ENCODE results near the gene SIPA1L3.
A peak's percentile ranks its signal among the peaks of the same experiment; 100 is the strongest.

The SIPA1L3 gene

DNA sequence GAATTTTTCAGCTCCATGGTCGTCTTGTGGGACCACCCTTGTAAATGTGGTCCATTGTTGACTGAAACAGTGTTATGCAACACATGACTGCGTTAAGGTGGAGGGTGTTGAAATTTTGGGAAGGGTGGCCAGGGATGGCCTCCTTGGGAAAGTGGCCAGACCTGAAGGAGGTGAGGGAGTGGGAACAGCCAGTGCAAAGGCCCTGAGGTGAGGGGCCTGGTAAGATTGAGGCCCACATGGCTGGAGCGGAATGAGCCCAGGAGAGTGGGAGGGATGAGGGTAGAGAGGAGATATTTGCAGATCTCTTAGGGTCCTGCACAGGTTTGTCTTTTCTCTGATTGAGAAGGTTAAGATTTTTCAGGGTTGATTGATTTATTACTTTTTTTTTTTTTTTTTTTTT, 18.2 kb downstream of the SIPA1L3 start:
- H3K4me2 ChIP-seq (ENCODE audit: low read length) = no peak overlapping the region
- H3K9me3 ChIP-seq (ENCODE audit: low read length) = no peaks in the 10 kb centered on the region
- H3K4me1 ChIP-seq (ENCODE audit: insufficient read depth, low read length, severe bottlenecking) = peaks cover 96% of the 10 kb centered on the region
- H3K79me2 ChIP-seq (ENCODE audit: insufficient read depth, low read length) = 0 out of 2 replicates have a peak, but pooled peaks cover 4% of the 10 kb centered on the region
- no peak overlapping the region for H3K4me3 ChIP-seq (ENCODE audit: low read depth, low read length, poor library complexity, severe bottlenecking)
- no peaks in the 10 kb centered on the region for H3K27me3 ChIP-seq (ENCODE audit: insufficient read depth, low read length)
- H4K20me1 ChIP-seq (ENCODE audit: insufficient read depth, low read length) = no peaks in the 10 kb centered on the region
- H3K36me3 ChIP-seq (ENCODE audit: insufficient read depth, low read length) = peaks cover 10% of the 10 kb centered on the region
- no peak overlapping the region for H2AFZ ChIP-seq (ENCODE audit: low read length)
- peak overlapping the region; percentile 100 for H3K27ac ChIP-seq (ENCODE audit: low read depth, low read length, poor library complexity, severe bottlenecking)
- no peak for TF ChIP-seq EZH2 (IDR thresholded peaks at IDR 0.05; ENCODE audit: borderline replicate concordance, low read length)
- TF ChIP-seq, protein P1, sequence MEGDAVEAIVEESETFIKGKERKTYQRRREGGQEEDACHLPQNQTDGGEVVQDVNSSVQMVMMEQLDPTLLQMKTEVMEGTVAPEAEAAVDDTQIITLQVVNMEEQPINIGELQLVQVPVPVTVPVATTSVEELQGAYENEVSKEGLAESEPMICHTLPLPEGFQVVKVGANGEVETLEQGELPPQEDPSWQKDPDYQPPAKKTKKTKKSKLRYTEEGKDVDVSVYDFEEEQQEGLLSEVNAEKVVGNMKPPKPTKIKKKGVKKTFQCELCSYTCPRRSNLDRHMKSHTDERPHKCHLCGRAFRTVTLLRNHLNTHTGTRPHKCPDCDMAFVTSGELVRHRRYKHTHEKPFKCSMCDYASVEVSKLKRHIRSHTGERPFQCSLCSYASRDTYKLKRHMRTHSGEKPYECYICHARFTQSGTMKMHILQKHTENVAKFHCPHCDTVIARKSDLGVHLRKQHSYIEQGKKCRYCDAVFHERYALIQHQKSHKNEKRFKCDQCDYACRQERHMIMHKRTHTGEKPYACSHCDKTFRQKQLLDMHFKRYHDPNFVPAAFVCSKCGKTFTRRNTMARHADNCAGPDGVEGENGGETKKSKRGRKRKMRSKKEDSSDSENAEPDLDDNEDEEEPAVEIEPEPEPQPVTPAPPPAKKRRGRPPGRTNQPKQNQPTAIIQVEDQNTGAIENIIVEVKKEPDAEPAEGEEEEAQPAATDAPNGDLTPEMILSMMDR (IDR thresholded peaks at IDR 0.05; ENCODE audit: low read length) = no peak
- H3F3A ChIP-seq (ENCODE audit: insufficient read depth, low read length) = no peaks in the 10 kb centered on the region
- no peak overlapping the region for H3K9ac ChIP-seq (ENCODE audit: low read length)
- H3K9me2 ChIP-seq (ENCODE audit: low read depth, low read length) = no peaks in the 10 kb centered on the region

DNA sequence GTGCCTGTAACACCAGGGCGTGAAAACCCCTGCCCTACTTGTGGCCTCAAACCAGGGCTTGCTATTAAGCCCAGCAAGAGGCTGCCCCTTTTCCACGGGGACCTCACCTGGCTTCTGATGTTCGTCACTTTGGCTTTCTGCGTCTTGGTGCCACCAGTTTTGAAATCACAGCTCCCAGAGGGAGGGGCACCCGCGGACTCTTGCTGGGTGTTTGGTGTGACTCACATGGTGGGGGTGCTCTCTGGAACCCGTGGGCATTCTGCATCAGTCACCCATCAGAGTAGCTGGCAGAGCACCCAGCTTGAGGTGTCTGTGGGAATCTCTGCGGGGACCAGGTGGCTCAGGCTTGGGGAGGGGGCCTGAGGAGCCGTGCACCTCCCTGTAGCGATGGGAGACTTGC, 19.2 kb downstream of the SIPA1L3 start:
- Histone ChIP-seq H3K27me3 (ENCODE audit: insufficient read depth, low read length) (no peaks in the 10 kb centered on the region), H3K4me1 (ENCODE audit: insufficient read depth, low read length, severe bottlenecking) (peaks cover 96% of the 10 kb centered on the region), H3K36me3 (ENCODE audit: insufficient read depth, low read length) (peaks cover 15% of the 10 kb centered on the region), H2AFZ (ENCODE audit: low read length) (no peak overlapping the region), H4K20me1 (ENCODE audit: insufficient read depth, low read length) (no peaks in the 10 kb centered on the region), H3K9ac (ENCODE audit: low read length) (peak overlapping the region; percentile 65; the same call in 1 of the 2 replicates), H3K27ac (ENCODE audit: low read depth, low read length, poor library complexity, severe bottlenecking) (peak overlapping the region; percentile 100), H3K9me2 (ENCODE audit: low read depth, low read length) (no peaks in the 10 kb centered on the region), H3F3A (ENCODE audit: insufficient read depth, low read length) (no peaks in the 10 kb centered on the region), H3K4me3 (ENCODE audit: low read depth, low read length, poor library complexity, severe bottlenecking) (peak overlapping the region; percentile 52), H3K4me2 (ENCODE audit: low read length) (peak overlapping the region; percentile 75), H3K79me2 (ENCODE audit: insufficient read depth, low read length) (0 out of 2 replicates have a peak, but pooled peaks cover 7% of the 10 kb centered on the region), H3K9me3 (ENCODE audit: low read length) (no peaks in the 10 kb centered on the region)
- TF ChIP-seq, protein P1 (IDR thresholded peaks at IDR 0.05; ENCODE audit: low read length) = no peak

DNA sequence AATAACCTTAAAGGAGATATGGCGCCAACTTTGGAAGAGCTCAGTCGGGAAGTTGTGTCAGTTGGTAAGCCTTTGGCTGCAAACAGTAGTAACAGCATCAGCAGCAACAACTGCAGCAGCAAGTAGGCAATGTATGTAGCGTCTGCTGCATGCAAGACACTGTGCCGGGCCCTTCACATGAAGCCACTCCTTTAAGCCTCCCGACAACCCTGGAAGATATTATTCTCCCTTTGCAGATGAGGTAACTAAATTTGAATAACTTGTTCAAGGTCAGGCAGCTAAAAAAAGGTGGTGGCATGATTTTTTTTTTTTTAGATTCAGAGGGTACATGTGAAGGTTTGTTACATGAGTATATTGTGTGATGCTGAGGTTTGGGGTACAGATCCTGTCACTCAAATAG, 19.7 kb downstream of the SIPA1L3 start:
- H3K79me2 ChIP-seq (ENCODE audit: insufficient read depth, low read length) = 0 out of 2 replicates have a peak, but pooled peaks cover 7% of the 10 kb centered on the region

More for the DNA sequence above, 19.7 kb downstream of the SIPA1L3 start:
- Histone ChIP-seq H3K27me3 (ENCODE audit: insufficient read depth, low read length) (no peaks in the 10 kb centered on the region), H2AFZ (ENCODE audit: low read length) (no peak overlapping the region), H3K9me3 (ENCODE audit: low read length) (no peaks in the 10 kb centered on the region), H3K9ac (ENCODE audit: low read length) (peak overlapping the region; percentile 65; the same call in 1 of the 2 replicates), H3K4me2 (ENCODE audit: low read length) (peak overlapping the region; percentile 75), H3K4me1 (ENCODE audit: insufficient read depth, low read length, severe bottlenecking) (peaks cover 96% of the 10 kb centered on the region), H3K4me3 (ENCODE audit: low read depth, low read length, poor library complexity, severe bottlenecking) (peak overlapping the region; percentile 52), H3K9me2 (ENCODE audit: low read depth, low read length) (no peaks in the 10 kb centered on the region), H3F3A (ENCODE audit: insufficient read depth, low read length) (no peaks in the 10 kb centered on the region), H4K20me1 (ENCODE audit: insufficient read depth, low read length) (no peaks in the 10 kb centered on the region), H3K27ac (ENCODE audit: low read depth, low read length, poor library complexity, severe bottlenecking) (peak overlapping the region; percentile 100), H3K36me3 (ENCODE audit: insufficient read depth, low read length) (peaks cover 14% of the 10 kb centered on the region)
- TF ChIP-seq EZH2 (IDR thresholded peaks at IDR 0.05; ENCODE audit: borderline replicate concordance, low read length) = no peak

Data from OCI-LY1 (cell line).